ENCODE data around the gene HBG1.

HBG1 gene

GRCh38 chr11:5232176-5232575 lies 17.5 kb downstream of the HBG1 start:
- TF ChIP-seq CTCF (IDR thresholded peaks at IDR 0.05; ENCODE audit: low read depth, low read length, missing control alignments): no peak
- DNase-seq (ENCODE audit: low read depth): no peak
- no peak overlapping the region for H3K4me3 ChIP-seq (ENCODE audit: low read depth, low read length)

GRCh38 chr11:5231111-5231510 lies 18.5 kb downstream of the HBG1 start:
- TF ChIP-seq CTCF (IDR thresholded peaks at IDR 0.05; ENCODE audit: low read depth, low read length, missing control alignments): no peak
- H3K4me3 ChIP-seq (ENCODE audit: low read depth, low read length): no peak overlapping the region
- no peak for DNase-seq (ENCODE audit: low read depth)

GRCh38 chr11:5230266-5230665 lies 19.4 kb downstream of the HBG1 start:
- H3K4me3 ChIP-seq (ENCODE audit: low read depth, low read length): no peak overlapping the region
- no peak for TF ChIP-seq CTCF (IDR thresholded peaks at IDR 0.05; ENCODE audit: low read depth, low read length, missing control alignments)
- no peak for DNase-seq (ENCODE audit: low read depth)

GRCh38 chr11:5229796-5230195 lies 19.9 kb downstream of the HBG1 start:
- no peak for DNase-seq (ENCODE audit: low read depth)
- H3K4me3 ChIP-seq (ENCODE audit: low read depth, low read length): no peak overlapping the region
- no peak for TF ChIP-seq CTCF (IDR thresholded peaks at IDR 0.05; ENCODE audit: low read depth, low read length, missing control alignments)

- no peak overlapping the region for H3K4me3 ChIP-seq (ENCODE audit: low read depth, low read length)
- DNase-seq (ENCODE audit: low read depth): no peak
- TF ChIP-seq CTCF (IDR thresholded peaks at IDR 0.05; ENCODE audit: low read depth, low read length, missing control alignments): no peak
These were observed 20.3 kb downstream of the HBG1 start for GRCh38 chr11:5229356-5229755.

- DNase-seq (ENCODE audit: low read depth): no peak
- no peak for TF ChIP-seq CTCF (IDR thresholded peaks at IDR 0.05; ENCODE audit: low read depth, low read length, missing control alignments)
- no peak overlapping the region for H3K4me3 ChIP-seq (ENCODE audit: low read depth, low read length)
These were observed 21.5 kb downstream of the HBG1 start for GRCh38 chr11:5228124-5228523.

- DNase-seq (ENCODE audit: low read depth): no peak
- H3K4me3 ChIP-seq (ENCODE audit: low read depth, low read length): no peak overlapping the region
- no peak for TF ChIP-seq CTCF (IDR thresholded peaks at IDR 0.05; ENCODE audit: low read depth, low read length, missing control alignments)
These were observed 22.0 kb downstream of the HBG1 start for GRCh38 chr11:5227681-5228080.

Data from GM12864 (cell line).